Bone marrow (tissue), 2 donors: ENCODE results near the gene ZNF532.

Source experiments
- DNase-seq, 2 donors: peaks; one replicate each; lab custom pipeline; 2025; lab: John Stamatoyannopoulos, UW

Gene ZNF532

GRCh38 chr18:58979615-58980014 is 114.9 kb downstream of the ZNF532 start:
- DNase-seq = no peak

- DNase-seq = no peak
Observed at GRCh38 chr18:58980991-58981390, 116.3 kb downstream of the ZNF532 start.

GRCh38 chr18:58983260-58984155 is 118.8 kb downstream of the ZNF532 start:
- DNase-seq = no peak

- DNase-seq = no peak
Observed at GRCh38 chr18:58988600-58988999, 123.9 kb downstream of the ZNF532 start.

GRCh38 chr18:58989184-58989759 is 124.6 kb downstream of the ZNF532 start:
- no peak for DNase-seq

GRCh38 chr18:58990720-58991119 is 126.0 kb downstream of the ZNF532 start:
- DNase-seq = no peak

GRCh38 chr18:58991167-58991798 is 126.6 kb downstream of the ZNF532 start:
- no peak for DNase-seq

GRCh38 chr18:58992301-58993231 is 127.9 kb downstream of the ZNF532 start:
- DNase-seq = no peak

- DNase-seq = no peak
Observed at GRCh38 chr18:58993260-58993659, 128.6 kb downstream of the ZNF532 start.

GRCh38 chr18:58995663-58996062 is 131.0 kb downstream of the ZNF532 start:
- DNase-seq = no peak

- no peak for DNase-seq
Observed at GRCh38 chr18:58996131-58996641, 131.5 kb downstream of the ZNF532 start.

- no peak for DNase-seq
Observed at GRCh38 chr18:58996696-58997095, 132.0 kb downstream of the ZNF532 start.

GRCh38 chr18:58997811-58998337 is 133.2 kb downstream of the ZNF532 start:
- DNase-seq = no peak

GRCh38 chr18:58998401-58999203 is 133.9 kb downstream of the ZNF532 start:
- no peak for DNase-seq

GRCh38 chr18:59001166-59001565 is 136.5 kb downstream of the ZNF532 start:
- DNase-seq = no peak

GRCh38 chr18:59001721-59002120 is 137.0 kb downstream of the ZNF532 start:
- no peak for DNase-seq

- no peak for DNase-seq
Observed at GRCh38 chr18:59002974-59003594, 138.4 kb downstream of the ZNF532 start.

GRCh38 chr18:59005262-59005661 is 140.6 kb downstream of the ZNF532 start:
- no peak for DNase-seq

GRCh38 chr18:59006461-59007067 is 141.9 kb downstream of the ZNF532 start:
- DNase-seq = no peak
